ENCODE measurements around the gene ADAT2.

DNA sequence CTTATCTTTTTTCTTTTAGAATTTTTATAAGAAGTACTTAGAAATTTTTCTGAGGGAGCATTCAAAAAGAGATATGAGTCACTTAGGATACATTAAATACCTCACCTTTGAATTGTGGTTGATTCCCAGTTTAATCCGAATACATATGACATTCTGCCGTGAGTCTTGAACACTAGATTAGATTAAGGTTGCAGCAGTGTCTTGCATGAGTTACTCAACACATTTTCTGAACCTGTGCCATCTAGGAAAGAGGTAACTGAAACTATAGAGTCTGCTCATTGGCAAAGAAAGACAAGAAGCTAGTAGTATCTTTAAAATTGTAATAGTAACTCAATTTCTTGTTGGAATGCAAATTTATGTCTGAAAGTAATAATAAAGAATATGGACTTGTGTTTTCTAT lies 15.1 kb upstream of the ADAT2 start:
- no peak for TF ChIP-seq CTCF (IDR thresholded peaks at IDR 0.05)
- no peak for TF ChIP-seq POLR2A (IDR thresholded peaks at IDR 0.05)

Measured in uterus (tissue), 2 donors.